Thoracic aorta (tissue), 2 donors: ENCODE data around the gene CRACR2A. TPM values are rescaled to one million over a fixed set of nuclear protein-coding genes. Genes with fewer than 3 reads are reported as not detected.

Experiments
- ATAC-seq: fragments of 150-250 bp; one replicate; pipeline ENCODE4 v1.8.0; 2017; ENCODE audit warnings: low read depth; ENCODE audit not compliant: insufficient number of reproducible peaks, low FRiP score
- DNase-seq: peaks from one replicate; pipeline ENCODE4 v3.0.0-alpha.2; 2020; ENCODE audit warnings: low spot score
- H3K27ac ChIP-seq, 2 donors: fragments of 200-600 bp; sonication (generic); 1 replicate in 1 of 2; 2 replicates in 1 of 2; pipeline ENCODE4 v1.5.1; 2016; ENCODE audit warnings: mild to moderate bottlenecking in 2 of 2, moderate library complexity in 2 of 2
- H3K27me3 ChIP-seq: fragments of 200-600 bp; sonication (generic); replicated peaks from 2 replicates; pipeline ENCODE4 v1.6.0; 2016; ENCODE audit warnings: mild to moderate bottlenecking; ENCODE audit not compliant: insufficient read depth
- H3K36me3 ChIP-seq: fragments of 200-600 bp; sonication (generic); one replicate; pipeline ENCODE4 v1.5.1; 2016
- H3K4me1 ChIP-seq, 2 donors: fragments of 200-600 bp; sonication (generic); 1 replicate in 1 of 2; 2 replicates in 1 of 2; pipeline versions ENCODE4 v1.5.1 to v1.6.0; 2016; ENCODE audit warnings: low read depth in 2 of 2, mild to moderate bottlenecking in 1 of 2; ENCODE audit not compliant: control insufficient read depth in 1 of 2
- H3K4me3 ChIP-seq: fragments of 200-600 bp; sonication (generic); 2 replicates; pipeline ENCODE4 v1.5.1; 2016; ENCODE audit warnings: mild to moderate bottlenecking
- H3K9me3 ChIP-seq: fragments of 200-600 bp; sonication (generic); 2 replicates; pipeline ENCODE4 v1.5.1; 2016
- CTCF ChIP-seq: fragments of 200-600 bp; sonication (generic); IDR thresholded peaks from one replicate; pipeline ENCODE4 v1.5.1; 2019; ENCODE audit warnings: antibody characterized with exemption
- total RNA-seq, 2 donors: library from RNA; depleted of rRNA; stranded (reverse); fragments of >200 nt; gene quantifications; one replicate each; pipeline versions ENCODE4 v1.1.0 to v1.2.3, GENCODE V29; 2016

Gene CRACR2A
- total RNA-seq, 2 donors from 2014 or later, result 2.2 to 2.7 TPM

DNA sequence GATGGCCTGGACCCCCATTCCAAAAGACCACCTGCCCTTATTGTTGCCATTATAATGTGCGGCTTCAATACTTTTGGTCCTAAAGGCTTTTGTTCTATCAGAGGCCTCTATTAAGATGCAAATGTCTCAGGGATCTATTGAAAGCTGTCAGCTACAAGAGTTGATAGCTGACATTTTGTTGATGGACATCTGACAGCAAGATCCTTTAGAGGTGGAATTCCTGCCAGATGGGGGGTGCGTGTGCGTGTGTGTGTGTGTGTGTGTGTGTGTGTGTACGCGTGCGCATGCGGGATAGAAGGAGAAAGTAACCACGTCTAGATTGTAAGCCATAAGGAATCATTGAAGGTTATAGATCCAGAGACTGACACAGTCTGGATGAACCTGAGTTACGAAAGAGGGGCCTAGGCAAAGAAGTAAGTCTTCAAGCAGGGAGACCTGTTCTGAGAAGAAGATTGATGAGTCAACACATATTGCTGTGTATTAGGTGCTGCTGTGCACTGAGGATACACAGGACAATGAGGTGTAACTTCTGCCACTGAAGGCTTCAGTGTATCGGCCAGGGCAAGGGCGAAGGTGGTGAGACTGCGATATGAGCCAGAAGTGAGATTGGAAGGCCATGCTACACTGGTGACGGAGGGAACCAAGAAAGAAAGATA, 172.7 kb downstream of the CRACR2A start:
- no peaks in the 10 kb centered on the region for H3K4me1 ChIP-seq
- no peaks in the 10 kb centered on the region for H3K9me3 ChIP-seq
- no peak for ATAC-seq

GRCh38 chr12:3579446-3580093, 173.3 kb downstream of the CRACR2A start:
- ATAC-seq, result no peak
- H3K9me3 ChIP-seq, result no peaks in the 10 kb centered on the region
- H3K4me1 ChIP-seq, result no peaks in the 10 kb centered on the region
- no peak for DNase-seq
- no peak for TF ChIP-seq CTCF
- H3K4me3 ChIP-seq, result no peak overlapping the region
- H3K36me3 ChIP-seq, result no peaks in the 10 kb centered on the region
- H3K27ac ChIP-seq, result no peak overlapping the region
- H3K27me3 ChIP-seq, result no peaks in the 10 kb centered on the region

More for the DNA sequence above, 172.7 kb downstream of the CRACR2A start:
- no peak overlapping the region for H3K4me3 ChIP-seq
- no peak overlapping the region for H3K27ac ChIP-seq
- TF ChIP-seq CTCF, result no peak
- no peaks in the 10 kb centered on the region for H3K36me3 ChIP-seq
- H3K27me3 ChIP-seq, result no peaks in the 10 kb centered on the region
- DNase-seq, result no peak

GRCh38 chr12:3578557-3578956, 174.4 kb downstream of the CRACR2A start:
- Histone ChIP-seq H3K4me1 (no peaks in the 10 kb centered on the region), H3K27me3 (no peaks in the 10 kb centered on the region), H3K36me3 (no peaks in the 10 kb centered on the region), H3K9me3 (no peaks in the 10 kb centered on the region), H3K27ac (no peak overlapping the region), H3K4me3 (no peak overlapping the region)
- no peak for ATAC-seq
- TF ChIP-seq CTCF, result no peak
- no peak for DNase-seq

- Histone ChIP-seq H3K4me1 (no peaks in the 10 kb centered on the region), H3K27me3 (no peaks in the 10 kb centered on the region), H3K36me3 (no peaks in the 10 kb centered on the region), H3K27ac (no peak overlapping the region), H3K4me3 (no peak overlapping the region), H3K9me3 (no peaks in the 10 kb centered on the region)
- ATAC-seq (no peak), DNase-seq (no peak)
- no peak for TF ChIP-seq CTCF
These were observed 176.0 kb downstream of the CRACR2A start for GRCh38 chr12:3576891-3577290.

DNA sequence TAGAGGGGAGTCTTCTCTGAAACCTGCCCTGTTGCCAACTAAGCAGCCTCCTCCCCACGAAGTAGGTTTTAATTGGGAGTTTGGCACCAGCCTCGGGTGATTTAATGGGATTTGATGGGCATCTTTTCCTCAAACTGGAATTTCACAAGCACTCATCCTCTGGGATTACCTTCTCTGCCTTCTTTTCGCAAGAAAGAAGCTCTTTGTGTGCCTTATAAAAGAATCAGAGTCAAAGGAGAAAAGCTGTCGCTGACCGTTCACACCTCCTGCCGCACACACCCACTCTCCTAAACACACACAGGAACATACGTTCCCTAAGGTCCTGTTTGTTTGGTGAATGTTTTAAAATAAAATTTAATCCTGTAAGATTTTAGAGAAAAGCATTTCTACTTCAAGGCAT, 177.9 kb downstream of the CRACR2A start:
- H3K4me1 ChIP-seq, result no peaks in the 10 kb centered on the region
- ATAC-seq (no peak), DNase-seq (no peak)
- no peak overlapping the region for H3K27ac ChIP-seq
- no peaks in the 10 kb centered on the region for H3K27me3 ChIP-seq
- H3K4me3 ChIP-seq, result no peak overlapping the region
- TF ChIP-seq CTCF, result no peak
- H3K9me3 ChIP-seq, result no peaks in the 10 kb centered on the region
- no peaks in the 10 kb centered on the region for H3K36me3 ChIP-seq
